Keratinocyte (primary cell): Measurements from ENCODE around the gene PPP4R2. TPM values are rescaled to one million over a fixed set of nuclear protein-coding genes. Genes with fewer than 3 reads are reported as not detected.

Source experiments
- DNase-seq: peaks from one replicate; pipeline ENCODE4 v3.0.0-alpha.2; 2011; ENCODE audit warnings: low read depth, missing footprints, low spot score
- FAIRE-seq: peaks from 2 replicates; lab custom pipeline; 2011; peaks lifted over from hg19 to GRCh38; lab: Jason Lieb, UNC
- H2AFZ ChIP-seq: 2 replicates; pipeline ENCODE4 v1.6.0; 2012; ENCODE audit warnings: low read length, control low read depth, inconsistent platforms; ENCODE audit not compliant: control insufficient read depth
- H3K27ac ChIP-seq: 2 replicates; pipeline ENCODE4 v1.5.1; 2011; ENCODE audit warnings: low read length; ENCODE audit not compliant: control insufficient read depth, insufficient read depth
- H3K27me3 ChIP-seq: 3 replicates; pipeline ENCODE4 v1.6.0; 2011; ENCODE audit warnings: low read length; ENCODE audit not compliant: control insufficient read depth, insufficient read depth; ENCODE audit errors: extremely low read depth
- H3K36me3 ChIP-seq, 2 experiments: 2 replicates in 1 of 2; 3 replicates in 1 of 2; pipeline ENCODE4 v1.5.1; 2011; ENCODE audit warnings: low read length in 2 of 2, mild to moderate bottlenecking in 1 of 2; ENCODE audit not compliant: control insufficient read depth in 2 of 2, insufficient read depth in 2 of 2; ENCODE audit errors: extremely low read depth in 1 of 2
- H3K4me1 ChIP-seq: 3 replicates; pipeline ENCODE4 v1.5.1; 2011; ENCODE audit warnings: low read length; ENCODE audit not compliant: control insufficient read depth, insufficient read depth; ENCODE audit errors: extremely low read depth
- H3K4me2 ChIP-seq: 3 replicates; pipeline ENCODE4 v1.6.0; 2011; ENCODE audit warnings: low read depth, low read length; ENCODE audit not compliant: control insufficient read depth, insufficient read depth; ENCODE audit errors: extremely low read depth
- H3K4me3 ChIP-seq, 3 experiments: fragments of 200-600 bp in 1 of 3; sonication (generic) in 1 of 3; 2 replicates in 2 of 3; 3 replicates in 1 of 3; pipeline ENCODE4 v1.5.1; 2011 to 2016; ENCODE audit warnings: low read length in 3 of 3, mild to moderate bottlenecking in 3 of 3, control low read depth in 2 of 3, inconsistent platforms in 1 of 3, low read depth in 1 of 3, mixed read lengths in 1 of 3, mixed run types in 1 of 3, moderate library complexity in 1 of 3; ENCODE audit not compliant: control insufficient read depth in 2 of 3, insufficient read depth in 2 of 3; ENCODE audit errors: extremely low read depth in 1 of 3
- H3K79me2 ChIP-seq: 2 replicates; pipeline ENCODE4 v1.6.0; 2012; ENCODE audit warnings: low read length; ENCODE audit not compliant: control insufficient read depth, insufficient read depth
- H3K9ac ChIP-seq: 3 replicates; pipeline ENCODE4 v1.6.0; 2011; ENCODE audit warnings: low read length; ENCODE audit not compliant: control insufficient read depth, insufficient read depth; ENCODE audit errors: extremely low read depth
- H3K9me1 ChIP-seq: 3 replicates; pipeline ENCODE4 v1.6.0; 2011; ENCODE audit warnings: low read length; ENCODE audit not compliant: control insufficient read depth, insufficient read depth; ENCODE audit errors: extremely low read depth
- H3K9me3 ChIP-seq: 2 replicates; pipeline ENCODE4 v1.5.1; 2012; ENCODE audit warnings: low read depth, low read length; ENCODE audit not compliant: control insufficient read depth
- H4K20me1 ChIP-seq: 3 replicates; pipeline ENCODE4 v1.6.0; 2011; ENCODE audit warnings: low read length; ENCODE audit not compliant: control insufficient read depth, insufficient read depth; ENCODE audit errors: extremely low read depth
- CTCF ChIP-seq, 3 experiments: IDR thresholded peaks in 1 of 3; conservative IDR thresholded peaks in 1 of 3; optimal IDR thresholded peaks in 1 of 3; 2 replicates in 2 of 3; 3 replicates in 1 of 3; pipeline versions ENCODE3 to v1.5.1; 2011; ENCODE audit warnings: low read length in 3 of 3, mild to moderate bottlenecking in 3 of 3, moderate library complexity in 2 of 3, control low read depth in 1 of 3, inconsistent platforms in 1 of 3; ENCODE audit not compliant: insufficient read depth in 2 of 3; ENCODE audit errors: extremely low read depth in 1 of 3
- EZH2 ChIP-seq: IDR thresholded peaks from one replicate; pipeline ENCODE4 v1.6.1; 2012; ENCODE audit warnings: inconsistent platforms, mild to moderate bottlenecking, low read length, moderate library complexity
- dilution Hi-C: fragments of 300-500 bp; cut with MboI; formaldehyde crosslinking; loops from one replicate; pipeline ENCODE4 v1.7.0; 2020; ENCODE audit warnings: low sequenced_read_pairs; ENCODE audit not compliant: extremely low pct_ligation_motif_present
- polyA plus RNA-seq, 5 experiments: library from polyadenylated mRNA; depleted of rRNA in 3 of 5; stranded (reverse) in 3 of 5; stranded (forward) in 1 of 5; unstranded in 1 of 5; fragments of >200 nt; gene quantifications; 1 replicate in 1 of 5; 2 replicates in 3 of 5; 3 replicates in 1 of 5; pipeline versions ENCODE4 v1.2.1 to v1.2.3, GENCODE V29; 2011 to 2012; ENCODE audit warnings: missing spikeins in 2 of 5, low read depth in 1 of 5, low replicate concordance in 1 of 5

Gene PPP4R2
- polyA plus RNA-seq, 1 donor (not counting 4 experiments of a cell fraction or from before 2014, with no cell fraction given): 46.6 TPM

DNA sequence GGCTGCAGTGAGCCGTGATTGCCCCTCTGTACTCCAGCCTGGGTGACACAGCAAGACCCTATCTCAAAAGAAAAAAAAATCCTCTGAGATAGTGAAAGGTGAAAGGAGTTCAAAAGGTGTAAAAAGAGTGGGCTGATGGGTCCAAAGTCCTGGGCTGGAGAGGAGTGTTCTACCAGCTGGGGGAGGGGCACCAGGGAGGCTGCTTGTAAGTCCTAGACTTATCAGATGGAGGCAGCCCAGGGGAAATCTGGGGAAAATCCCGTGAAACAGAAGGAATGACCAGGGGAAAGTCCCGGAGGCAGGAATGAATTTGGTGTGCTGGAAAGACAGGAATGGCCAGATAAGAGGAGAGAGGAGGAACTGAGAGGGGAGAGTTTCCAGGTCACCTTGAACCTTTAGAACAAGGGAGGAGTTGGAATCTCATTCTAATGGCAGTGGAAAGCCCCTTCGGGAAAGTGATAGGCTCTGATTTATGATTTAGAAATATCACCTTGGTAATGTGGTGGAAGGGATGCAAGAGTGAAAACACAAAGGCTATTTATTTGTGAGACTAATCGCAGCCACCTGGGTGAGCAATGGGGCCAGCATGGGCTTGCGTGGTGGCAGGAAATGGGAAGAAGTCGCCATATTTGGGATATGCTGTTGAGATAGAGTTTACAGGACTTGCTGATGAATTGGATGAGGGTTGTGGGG, 23.4 kb upstream of the PPP4R2 start:
- peak overlapping the region; percentile 11 for H3K4me2 ChIP-seq
- no peaks in the 10 kb centered on the region for H4K20me1 ChIP-seq
- H2AFZ ChIP-seq: peak overlapping the region; percentile 80
- H3K27me3 ChIP-seq: no peaks in the 10 kb centered on the region
- FAIRE-seq (peak; percentile 5), DNase-seq (no peak)
- no peaks in the 10 kb centered on the region for H3K9me3 ChIP-seq
- no peaks in the 10 kb centered on the region for H3K9me1 ChIP-seq
- no peak overlapping the region for H3K9ac ChIP-seq
- peaks cover 11% of the 10 kb centered on the region for H3K4me1 ChIP-seq
- H3K4me3 ChIP-seq: no peak overlapping the region
- dilution Hi-C loops: no loop called here
- no peak overlapping the region for H3K27ac ChIP-seq
- no peak for TF ChIP-seq EZH2
- no peaks in the 10 kb centered on the region for H3K79me2 ChIP-seq
- H3K36me3 ChIP-seq: no peaks in the 10 kb centered on the region

- DNase-seq: no peak
- peaks cover 11% of the 10 kb centered on the region for H3K4me1 ChIP-seq
- H3K9me1 ChIP-seq: no peaks in the 10 kb centered on the region
- H3K79me2 ChIP-seq: no peaks in the 10 kb centered on the region
- no peak overlapping the region for H3K27ac ChIP-seq
- H3K4me2 ChIP-seq: peak overlapping the region; percentile 11
- no peaks in the 10 kb centered on the region for H3K9me3 ChIP-seq
- no peaks in the 10 kb centered on the region for H4K20me1 ChIP-seq
- no peaks in the 10 kb centered on the region for H3K27me3 ChIP-seq
- no peak overlapping the region for H3K9ac ChIP-seq
- no peak for FAIRE-seq
- peak overlapping the region; percentile 80 for H2AFZ ChIP-seq
- H3K36me3 ChIP-seq: no peaks in the 10 kb centered on the region
- no peak for TF ChIP-seq CTCF (optimal IDR thresholded peaks at IDR 0.05 in 1 of 3, IDR thresholded peaks at IDR 0.05 in 1 of 3, conservative IDR thresholded peaks at IDR 0.05 in 1 of 3; ENCODE audit: extremely low read depth in 1 of 3, insufficient read depth in 2 of 3, low read length in 3 of 3)
- no peak for TF ChIP-seq EZH2
- H3K4me3 ChIP-seq: no peak overlapping the region
- dilution Hi-C loops: no loop called here
These were observed 22.8 kb upstream of the PPP4R2 start for GRCh38 chr3:72973786-72974185.

DNA sequence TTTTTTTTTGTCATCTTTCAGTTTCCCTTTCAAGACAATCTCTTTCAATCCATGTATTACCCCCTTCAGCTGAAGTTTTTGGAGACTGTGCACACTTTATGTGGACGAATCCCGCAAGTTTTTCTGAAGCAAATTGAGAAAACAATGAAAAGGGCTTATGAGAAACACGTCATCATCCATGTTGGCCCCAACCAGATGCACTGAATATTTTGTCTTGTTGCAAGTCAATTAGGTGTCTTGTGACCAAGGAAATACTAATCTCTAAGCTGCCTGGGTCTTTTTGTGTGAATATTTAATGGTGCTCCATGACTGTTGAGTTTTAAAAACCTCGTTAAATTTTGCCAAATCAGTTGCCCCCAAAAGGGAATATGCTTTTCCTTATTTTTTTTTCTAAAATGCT, 21.7 kb upstream of the PPP4R2 start:
- FAIRE-seq: no peak

More for the DNA sequence above, 21.7 kb upstream of the PPP4R2 start:
- Histone ChIP-seq H3K4me2 (no peak overlapping the region), H3K9me1 (no peaks in the 10 kb centered on the region), H3K27me3 (no peaks in the 10 kb centered on the region), H2AFZ (no peak overlapping the region), H3K4me1 (peaks cover 11% of the 10 kb centered on the region), H3K4me3 (no peak overlapping the region), H3K27ac (no peak overlapping the region), H3K36me3 (no peaks in the 10 kb centered on the region), H3K79me2 (no peaks in the 10 kb centered on the region), H3K9ac (no peak overlapping the region), H3K9me3 (no peaks in the 10 kb centered on the region), H4K20me1 (no peaks in the 10 kb centered on the region)
- dilution Hi-C loops: no loop called here
- TF ChIP-seq CTCF (optimal IDR thresholded peaks at IDR 0.05 in 1 of 3, IDR thresholded peaks at IDR 0.05 in 1 of 3, conservative IDR thresholded peaks at IDR 0.05 in 1 of 3; ENCODE audit: extremely low read depth in 1 of 3, insufficient read depth in 2 of 3, low read length in 3 of 3) (no peak), EZH2 (no peak)
- no peak for DNase-seq
